ENCODE measurements around the gene RTN3. TPM values are rescaled to one million over a fixed set of nuclear protein-coding genes. Genes with fewer than 3 reads are reported as not detected.

The RTN3 gene
- polyA plus RNA-seq, 2 donors, result 45.2 to 46.3 TPM

GRCh38 chr11:63663809-63664208 is 17.5 kb upstream of the RTN3 start:
- H3K27me3 ChIP-seq (ENCODE audit: control insufficient read depth in 1 of 2, insufficient read depth in 2 of 2, low read length in 2 of 2), result no peaks in the 10 kb centered on the region
- H3K4me1 ChIP-seq (ENCODE audit: control insufficient read depth in 2 of 2, insufficient read depth in 2 of 2, low read length in 1 of 2), result peaks cover 0 to 6% of the 10 kb centered on the region in 2 donors
- no peak overlapping the region for H3K27ac ChIP-seq (ENCODE audit: low read depth in 2 of 2, low read length in 1 of 2)
- H3K36me3 ChIP-seq (ENCODE audit: control insufficient read depth in 2 of 2, insufficient read depth in 2 of 2, low read length in 1 of 2), result no peaks in the 10 kb centered on the region
- no peak overlapping the region for H3K4me3 ChIP-seq (ENCODE audit: low read depth in 1 of 2, low read length in 2 of 2)
- 0% methylated on average over 1 of the region's 1 CpG for WGBS, 2 donors
- H3K9me3 ChIP-seq (ENCODE audit: control insufficient read depth in 2 of 2, insufficient read depth in 1 of 2, low read depth in 1 of 2, low read length in 1 of 2), result no peaks in the 10 kb centered on the region

- Histone ChIP-seq H3K4me1 (ENCODE audit: control insufficient read depth in 2 of 2, insufficient read depth in 2 of 2, low read length in 1 of 2) (peaks cover 0 to 11% of the 10 kb centered on the region in 2 donors), H3K9me3 (ENCODE audit: control insufficient read depth in 2 of 2, insufficient read depth in 1 of 2, low read depth in 1 of 2, low read length in 1 of 2) (no peaks in the 10 kb centered on the region), H3K27ac (ENCODE audit: low read depth in 2 of 2, low read length in 1 of 2) (peak overlapping the region in 1 of 2 donors; percentile 27), H3K27me3 (ENCODE audit: control insufficient read depth in 1 of 2, insufficient read depth in 2 of 2, low read length in 2 of 2) (no peaks in the 10 kb centered on the region), H3K36me3 (ENCODE audit: control insufficient read depth in 2 of 2, insufficient read depth in 2 of 2, low read length in 1 of 2) (no peaks in the 10 kb centered on the region), H3K4me3 (ENCODE audit: low read depth in 1 of 2, low read length in 2 of 2) (no peak overlapping the region)
- 59 to 62% methylated on average over 4 of the region's 4 CpGs for WGBS, 2 donors
Observed at GRCh38 chr11:63666874-63667273, 14.4 kb upstream of the RTN3 start.

GRCh38 chr11:63667995-63668795 is 13.1 kb upstream of the RTN3 start:
- Histone ChIP-seq H3K9me3 (ENCODE audit: control insufficient read depth in 2 of 2, insufficient read depth in 1 of 2, low read depth in 1 of 2, low read length in 1 of 2) (no peaks in the 10 kb centered on the region), H3K27ac (ENCODE audit: low read depth in 2 of 2, low read length in 1 of 2) (peak overlapping the region; percentile 66 to 85), H3K4me3 (ENCODE audit: low read depth in 1 of 2, low read length in 2 of 2) (no peak overlapping the region), H3K4me1 (ENCODE audit: control insufficient read depth in 2 of 2, insufficient read depth in 2 of 2, low read length in 1 of 2) (peaks cover 0 to 11% of the 10 kb centered on the region in 2 donors), H3K27me3 (ENCODE audit: control insufficient read depth in 1 of 2, insufficient read depth in 2 of 2, low read length in 2 of 2) (no peaks in the 10 kb centered on the region), H3K36me3 (ENCODE audit: control insufficient read depth in 2 of 2, insufficient read depth in 2 of 2, low read length in 1 of 2) (no peaks in the 10 kb centered on the region)
- WGBS, 2 donors, result 32 to 57% methylated on average over 3 of the region's 3 CpGs

DNA sequence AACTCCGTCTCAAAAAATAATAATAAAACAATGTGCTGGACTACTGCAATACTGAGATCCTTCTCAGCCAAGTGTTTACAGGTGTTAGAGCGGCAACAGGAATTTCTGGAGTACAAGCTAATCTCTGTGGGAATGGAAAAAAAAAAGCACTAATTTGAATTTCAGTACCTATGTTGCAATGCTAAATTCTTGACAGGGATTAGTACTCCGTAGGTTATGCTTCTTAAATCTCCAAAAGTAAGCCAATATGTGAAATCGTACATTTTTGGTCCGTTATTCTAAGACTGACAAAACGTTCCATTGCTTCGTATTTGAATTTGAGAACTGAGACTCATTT is 11.2 kb upstream of the RTN3 start:
- Histone ChIP-seq H3K27ac (ENCODE audit: low read depth in 2 of 2, low read length in 1 of 2) (peak overlapping the region; percentile 50 to 99), H3K9me3 (ENCODE audit: control insufficient read depth in 2 of 2, insufficient read depth in 1 of 2, low read depth in 1 of 2, low read length in 1 of 2) (no peaks in the 10 kb centered on the region), H3K36me3 (ENCODE audit: control insufficient read depth in 2 of 2, insufficient read depth in 2 of 2, low read length in 1 of 2) (no peaks in the 10 kb centered on the region), H3K4me3 (ENCODE audit: low read depth in 1 of 2, low read length in 2 of 2) (peak overlapping the region in 1 of 2 donors; percentile 90), H3K27me3 (ENCODE audit: control insufficient read depth in 1 of 2, insufficient read depth in 2 of 2, low read length in 2 of 2) (no peaks in the 10 kb centered on the region), H3K4me1 (ENCODE audit: control insufficient read depth in 2 of 2, insufficient read depth in 2 of 2, low read length in 1 of 2) (peaks cover 0 to 11% of the 10 kb centered on the region in 2 donors)
- WGBS, 2 donors, result 20 to 27% methylated on average over 7 of the region's 7 CpGs

DNA sequence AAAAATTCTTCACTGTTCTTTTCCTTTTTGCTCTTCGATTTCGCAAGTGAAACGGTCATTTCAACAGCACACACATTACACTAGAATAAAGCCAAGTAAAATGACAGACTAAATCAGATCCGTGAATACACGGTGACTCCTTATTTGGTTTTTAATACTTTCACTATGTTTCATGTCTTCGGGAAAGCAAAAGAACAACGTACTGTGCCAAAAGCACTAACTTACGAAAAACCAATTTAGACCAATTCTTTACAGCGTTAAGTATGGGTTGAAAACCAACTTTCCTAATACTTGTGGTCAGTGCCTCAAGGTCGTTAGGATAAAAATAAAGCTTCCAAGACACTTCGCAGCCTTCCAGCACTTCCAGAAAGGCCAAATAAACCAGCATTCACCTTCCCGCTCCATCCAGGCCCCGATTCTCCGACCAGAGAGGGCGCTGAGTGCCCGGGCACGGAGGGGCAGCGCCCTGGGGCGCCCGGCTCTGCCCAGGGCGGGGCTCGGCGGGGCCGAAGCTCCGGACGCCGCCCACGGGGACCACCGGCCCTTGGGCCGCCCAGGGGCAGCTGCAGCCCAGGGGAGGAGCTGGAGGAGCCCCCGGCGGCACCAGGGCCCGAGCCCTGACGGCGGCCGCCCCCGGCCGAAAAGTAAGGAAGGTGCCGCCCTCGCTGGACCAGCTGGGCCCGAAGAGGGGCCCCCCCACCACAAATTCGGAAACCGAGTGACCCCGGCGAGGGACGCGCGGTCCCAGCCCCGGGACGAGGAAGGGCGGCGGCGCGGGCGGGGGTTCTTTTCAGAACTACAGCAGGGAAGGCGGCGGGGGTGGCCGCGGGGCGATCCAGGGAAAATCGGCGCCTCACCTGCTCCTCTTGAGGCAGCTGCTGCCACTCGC is 10.6 kb upstream of the RTN3 start:
- Histone ChIP-seq H3K9me3 (ENCODE audit: control insufficient read depth in 2 of 2, insufficient read depth in 1 of 2, low read depth in 1 of 2, low read length in 1 of 2) (no peaks in the 10 kb centered on the region), H3K27ac (ENCODE audit: low read depth in 2 of 2, low read length in 1 of 2) (peak overlapping the region; percentile 98 to 99), H3K36me3 (ENCODE audit: control insufficient read depth in 2 of 2, insufficient read depth in 2 of 2, low read length in 1 of 2) (no peaks in the 10 kb centered on the region), H3K4me1 (ENCODE audit: control insufficient read depth in 2 of 2, insufficient read depth in 2 of 2, low read length in 1 of 2) (peaks cover 0 to 11% of the 10 kb centered on the region in 2 donors), H3K4me3 (ENCODE audit: low read depth in 1 of 2, low read length in 2 of 2) (peak overlapping the region; percentile 76 to 90), H3K27me3 (ENCODE audit: control insufficient read depth in 1 of 2, insufficient read depth in 2 of 2, low read length in 2 of 2) (no peaks in the 10 kb centered on the region)
- 1% methylated on average over 53 to 63 of the region's 63 CpGs for WGBS, 2 donors

DNA sequence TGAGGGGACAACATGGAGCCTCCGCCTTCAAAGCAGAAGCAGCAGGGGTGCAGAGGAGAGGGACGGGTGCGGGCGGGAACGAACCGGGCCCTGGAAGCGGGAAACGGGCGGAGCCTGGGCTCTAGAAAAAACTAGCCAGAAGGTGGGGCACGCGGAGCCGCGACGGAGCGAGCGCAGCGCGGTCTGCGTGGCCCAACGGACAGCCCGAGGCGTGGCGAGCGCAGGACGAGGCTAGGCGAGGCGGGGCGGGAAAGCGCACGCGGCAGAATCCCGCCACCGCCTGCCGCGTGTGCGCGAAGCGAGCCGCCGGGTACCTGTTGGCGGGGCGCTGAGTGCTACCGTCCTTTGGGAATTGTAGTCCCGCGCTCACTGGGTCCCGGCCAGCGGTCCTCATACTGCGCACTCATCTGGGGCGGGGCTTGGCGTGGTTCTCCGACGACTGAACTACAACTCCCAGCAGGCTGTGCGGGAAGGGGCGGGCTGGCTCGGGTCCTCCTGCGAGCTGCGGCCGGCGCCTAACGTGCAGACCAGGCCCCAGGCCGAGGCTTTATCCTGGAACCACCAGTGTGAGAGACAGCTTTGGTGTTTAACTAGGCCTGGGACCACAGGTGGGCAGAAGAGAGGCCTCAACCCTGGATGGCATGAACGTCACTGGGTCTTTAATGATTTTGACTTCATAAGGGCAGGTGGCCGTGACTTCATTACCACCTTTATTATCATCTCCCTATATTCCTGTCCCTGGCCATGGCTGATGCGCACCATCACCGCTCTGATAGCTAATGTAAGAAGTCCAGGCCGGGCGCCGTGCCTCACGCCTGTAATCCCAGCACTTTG is 9.8 kb upstream of the RTN3 start, which contains the start of gene ATL3:
Gene ATL3 (minus strand): TSS at position 55 of the 834 bp plus-strand sequence. CDS start 41 bp downstream, at position 14.
- Histone ChIP-seq H3K9me3 (ENCODE audit: control insufficient read depth in 2 of 2, insufficient read depth in 1 of 2, low read depth in 1 of 2, low read length in 1 of 2) (no peaks in the 10 kb centered on the region), H3K36me3 (ENCODE audit: control insufficient read depth in 2 of 2, insufficient read depth in 2 of 2, low read length in 1 of 2) (no peaks in the 10 kb centered on the region), H3K4me1 (ENCODE audit: control insufficient read depth in 2 of 2, insufficient read depth in 2 of 2, low read length in 1 of 2) (peaks cover 0 to 11% of the 10 kb centered on the region in 2 donors), H3K27ac (ENCODE audit: low read depth in 2 of 2, low read length in 1 of 2) (peak within 1 kb of the TSS; percentile 98 to 99), H3K4me3 (ENCODE audit: low read depth in 1 of 2, low read length in 2 of 2) (peak within 1 kb of the TSS; percentile 76 to 90), H3K27me3 (ENCODE audit: control insufficient read depth in 1 of 2, insufficient read depth in 2 of 2, low read length in 2 of 2) (no peaks in the 10 kb centered on the region)
- 11% methylated on average over 69 of the region's 69 CpGs for WGBS, 2 donors

DNA sequence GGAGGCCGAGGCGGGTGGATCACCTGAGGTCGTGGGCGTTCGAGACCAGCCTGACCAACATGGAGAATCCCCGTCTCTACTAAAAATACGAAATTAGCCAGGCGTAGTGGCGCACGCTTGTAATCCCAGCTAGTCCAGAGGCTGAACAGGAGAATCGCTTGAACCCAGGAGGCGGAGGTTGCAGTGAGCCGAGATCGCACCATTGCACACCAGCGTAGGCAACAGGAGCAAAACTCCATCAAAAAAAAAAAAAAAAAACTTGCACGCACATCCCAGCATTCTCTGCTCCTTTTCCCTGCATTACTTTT is 9.2 kb upstream of the RTN3 start:
- Histone ChIP-seq H3K4me1 (ENCODE audit: control insufficient read depth in 2 of 2, insufficient read depth in 2 of 2, low read length in 1 of 2) (peaks cover 0 to 11% of the 10 kb centered on the region in 2 donors), H3K4me3 (ENCODE audit: low read depth in 1 of 2, low read length in 2 of 2) (no peak overlapping the region), H3K36me3 (ENCODE audit: control insufficient read depth in 2 of 2, insufficient read depth in 2 of 2, low read length in 1 of 2) (no peaks in the 10 kb centered on the region), H3K9me3 (ENCODE audit: control insufficient read depth in 2 of 2, insufficient read depth in 1 of 2, low read depth in 1 of 2, low read length in 1 of 2) (no peaks in the 10 kb centered on the region), H3K27me3 (ENCODE audit: control insufficient read depth in 1 of 2, insufficient read depth in 2 of 2, low read length in 2 of 2) (no peaks in the 10 kb centered on the region), H3K27ac (ENCODE audit: low read depth in 2 of 2, low read length in 1 of 2) (peak overlapping the region in 1 of 2 donors; percentile 98)
- WGBS, 2 donors, result 98% methylated on average over 16 of the region's 16 CpGs

GRCh38 chr11:63672936-63673539 is 8.3 kb upstream of the RTN3 start:
- WGBS, 2 donors, result 85 to 96% methylated on average over 1 of the region's 1 CpG
- H3K27me3 ChIP-seq (ENCODE audit: control insufficient read depth in 1 of 2, insufficient read depth in 2 of 2, low read length in 2 of 2), result no peaks in the 10 kb centered on the region

DNA sequence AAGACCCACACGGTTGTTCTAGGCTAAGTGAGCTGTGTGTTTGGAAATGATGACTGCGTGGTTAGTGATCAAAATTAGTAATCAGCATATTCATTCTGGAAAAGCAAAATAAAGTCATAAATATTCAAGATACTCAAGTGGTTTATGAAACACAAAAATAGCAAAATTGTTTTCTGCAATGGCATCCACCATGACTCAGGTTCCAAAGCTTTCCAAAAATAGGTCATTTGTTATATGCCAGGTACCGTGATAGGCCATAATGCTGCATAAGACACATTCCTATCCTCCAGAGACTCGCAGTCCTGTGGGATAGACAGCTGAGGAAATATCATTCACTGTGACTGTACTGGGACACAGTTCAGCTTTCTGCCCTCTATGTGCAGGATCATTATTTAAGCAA is 7.7 kb upstream of the RTN3 start:
- Histone ChIP-seq H3K27me3 (ENCODE audit: control insufficient read depth in 1 of 2, insufficient read depth in 2 of 2, low read length in 2 of 2) (no peaks in the 10 kb centered on the region), H3K4me3 (ENCODE audit: low read depth in 1 of 2, low read length in 2 of 2) (no peak overlapping the region), H3K9me3 (ENCODE audit: control insufficient read depth in 2 of 2, insufficient read depth in 1 of 2, low read depth in 1 of 2, low read length in 1 of 2) (no peaks in the 10 kb centered on the region), H3K36me3 (ENCODE audit: control insufficient read depth in 2 of 2, insufficient read depth in 2 of 2, low read length in 1 of 2) (no peaks in the 10 kb centered on the region), H3K4me1 (ENCODE audit: control insufficient read depth in 2 of 2, insufficient read depth in 2 of 2, low read length in 1 of 2) (peaks cover 0 to 5% of the 10 kb centered on the region in 2 donors), H3K27ac (ENCODE audit: low read depth in 2 of 2, low read length in 1 of 2) (no peak overlapping the region)
- WGBS, 2 donors, result 64 to 74% methylated on average over 4 of the region's 4 CpGs

More at GRCh38 chr11:63672936-63673539, 8.3 kb upstream of the RTN3 start:
- H3K4me3 ChIP-seq (ENCODE audit: low read depth in 1 of 2, low read length in 2 of 2), result no peak overlapping the region
- H3K27ac ChIP-seq (ENCODE audit: low read depth in 2 of 2, low read length in 1 of 2), result no peak overlapping the region
- no peaks in the 10 kb centered on the region for H3K36me3 ChIP-seq (ENCODE audit: control insufficient read depth in 2 of 2, insufficient read depth in 2 of 2, low read length in 1 of 2)
- H3K4me1 ChIP-seq (ENCODE audit: control insufficient read depth in 2 of 2, insufficient read depth in 2 of 2, low read length in 1 of 2), result peaks cover 0 to 5% of the 10 kb centered on the region in 2 donors
- H3K9me3 ChIP-seq (ENCODE audit: control insufficient read depth in 2 of 2, insufficient read depth in 1 of 2, low read depth in 1 of 2, low read length in 1 of 2), result no peaks in the 10 kb centered on the region
